Adrenal gland (tissue), 5 donors: ENCODE data around the gene SERTAD3.

Source experiments
- CTCF ChIP-seq, 6 experiments: fragments of 450-650 bp in 4 of 6; fragments of 200-600 bp in 2 of 6; sonication (generic) in 1 of 6; IDR thresholded peaks; 1 replicate in 5 of 6; 2 replicates in 1 of 6; pipeline versions ENCODE4 v1.5.1 to v1.8.0; 2016 to 2021; ENCODE audit warnings: antibody characterized with exemption in 6 of 6, mild to moderate bottlenecking in 2 of 6, moderate library complexity in 1 of 6
- POLR2A ChIP-seq, 2 donors: fragments of 450-650 bp; IDR thresholded peaks; one replicate each; pipeline ENCODE4 v1.6.1; 2017; ENCODE audit warnings: antibody characterized with exemption in 2 of 2, mild to moderate bottlenecking in 2 of 2, moderate library complexity in 1 of 2
- donor health status: DM: no; HTN: no; CAD: no.

DNA sequence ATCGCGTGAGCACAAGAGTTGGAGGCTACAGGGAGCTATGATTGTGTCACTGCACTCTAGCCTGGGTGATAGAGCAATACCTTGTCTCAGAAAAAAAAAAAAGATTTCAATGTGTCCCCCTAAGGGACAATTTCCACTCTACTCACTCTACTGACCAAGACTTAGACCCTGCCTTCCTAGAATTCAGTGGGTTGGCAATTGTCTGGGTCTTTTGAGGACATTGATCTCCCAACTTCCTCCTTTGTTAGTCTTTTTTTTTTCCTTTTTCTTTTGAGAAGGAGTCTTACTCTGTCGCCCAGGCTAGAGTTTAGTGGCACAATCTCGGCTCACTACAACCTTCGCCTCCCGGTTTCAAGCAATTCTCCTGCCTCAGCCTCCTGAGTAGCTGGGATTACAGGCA, 24.9 kb upstream of the SERTAD3 start:
- TF ChIP-seq CTCF (IDR thresholded peaks at IDR 0.05) (no peak), POLR2A (IDR thresholded peaks at IDR 0.05) (no peak)
